Activated T-cell treated with anti-CD3 and anti-CD28 coated beads for 4 hours (primary cell): ENCODE data around the gene INTS2.

Source experiments
- DNase-seq: peaks from one replicate; pipeline ENCODE4 v3.0.0-alpha.2; 2020

The INTS2 gene

GRCh38 chr17:61816538-61816937 lies 111.2 kb downstream of the INTS2 start:
- no peak for DNase-seq

GRCh38 chr17:61815863-61816503 lies 111.8 kb downstream of the INTS2 start:
- no peak for DNase-seq
